Activated gamma-delta T cell treated with anti-CD3 and anti-CD28 coated beads, Interleukin-2, amount 50 U/mL, for 16 hours (primary cell): Measurements from ENCODE around the gene TM9SF3.

Source experiments
- DNase-seq: peaks from one replicate; pipeline ENCODE4 v3.0.0-alpha.2; 2020; ENCODE audit warnings: low read depth

The TM9SF3 gene

GRCh38 chr10:96509017-96509641, 77.7 kb downstream of the TM9SF3 start:
- no peak for DNase-seq

- no peak for DNase-seq
Observed at GRCh38 chr10:96507044-96507443, 79.8 kb downstream of the TM9SF3 start.

- no peak for DNase-seq
Observed at GRCh38 chr10:96505150-96506136, 81.4 kb downstream of the TM9SF3 start.

GRCh38 chr10:96502561-96503282, 84.1 kb downstream of the TM9SF3 start:
- DNase-seq = no peak

GRCh38 chr10:96501985-96502384, 84.8 kb downstream of the TM9SF3 start:
- no peak for DNase-seq

GRCh38 chr10:96500519-96500918, 86.3 kb downstream of the TM9SF3 start:
- no peak for DNase-seq

- DNase-seq = no peak
Observed at GRCh38 chr10:96500050-96500449, 86.8 kb downstream of the TM9SF3 start.

- no peak for DNase-seq
Observed at GRCh38 chr10:96497391-96497790, 89.4 kb downstream of the TM9SF3 start.

- DNase-seq = no peak
Observed at GRCh38 chr10:96496281-96496925, 90.4 kb downstream of the TM9SF3 start.

- no peak for DNase-seq
Observed at GRCh38 chr10:96495544-96495943, 91.3 kb downstream of the TM9SF3 start.

GRCh38 chr10:96494694-96495093, 92.1 kb downstream of the TM9SF3 start:
- no peak for DNase-seq

- DNase-seq = no peak
Observed at GRCh38 chr10:96493871-96494525, 92.8 kb downstream of the TM9SF3 start.

- no peak for DNase-seq
Observed at GRCh38 chr10:96493254-96493653, 93.6 kb downstream of the TM9SF3 start.

GRCh38 chr10:96491303-96491702, 95.5 kb downstream of the TM9SF3 start:
- no peak for DNase-seq

- DNase-seq = no peak
Observed at GRCh38 chr10:96488161-96488935, 98.5 kb downstream of the TM9SF3 start.

GRCh38 chr10:96482815-96483588, 103.8 kb downstream of the TM9SF3 start:
- no peak for DNase-seq

GRCh38 chr10:96478355-96478754, 108.5 kb downstream of the TM9SF3 start:
- no peak for DNase-seq

GRCh38 chr10:96473866-96474265, 112.9 kb downstream of the TM9SF3 start:
- DNase-seq = no peak

GRCh38 chr10:96470116-96470743, 116.6 kb downstream of the TM9SF3 start:
- no peak for DNase-seq

GRCh38 chr10:96468845-96469244, 118.0 kb downstream of the TM9SF3 start:
- no peak for DNase-seq
